Upper lobe of left lung (tissue), 6 donors: ENCODE measurements around the gene CAMK4. TPM values are rescaled to one million over a fixed set of nuclear protein-coding genes. Genes with fewer than 3 reads are reported as not detected.

Source experiments
- ATAC-seq, 2 donors: fragments of 200-7000 bp; cut with Tn5 transposase; one replicate each; pipeline ENCODE4 v1.9.1; 2022; ENCODE audit warnings: mild to moderate bottlenecking in 2 of 2, moderate library complexity in 2 of 2; ENCODE audit not compliant: low FRiP score in 2 of 2
- DNase-seq, 2 donors: peaks; one replicate each; pipeline ENCODE4 v3.0.0-alpha.2; 2019 to 2020
- H3K27ac ChIP-seq, 4 donors: fragments of 200-600 bp; sonication (generic); one replicate each; pipeline ENCODE4 v1.5.1; 2016 to 2019
- H3K27me3 ChIP-seq, 4 donors: fragments of 200-600 bp; sonication (generic); one replicate each; pipeline ENCODE4 v1.5.1; 2017 to 2019
- H3K36me3 ChIP-seq, 4 donors: fragments of 200-600 bp; sonication (generic); one replicate each; pipeline ENCODE4 v1.5.1; 2016 to 2019
- H3K4me1 ChIP-seq, 4 donors: fragments of 200-600 bp; sonication (generic); one replicate each; pipeline ENCODE4 v1.5.1; 2018 to 2019
- H3K4me3 ChIP-seq, 4 donors: fragments of 200-600 bp; sonication (generic); one replicate each; pipeline ENCODE4 v1.5.1; 2017 to 2019; ENCODE audit warnings: mild to moderate bottlenecking in 2 of 4, moderate library complexity in 1 of 4
- H3K9me3 ChIP-seq, 4 donors: fragments of 200-600 bp; sonication (generic); one replicate each; pipeline ENCODE4 v1.5.1; 2018 to 2019
- EP300 ChIP-seq, 4 donors: sonication (generic); formaldehyde crosslinking; IDR thresholded peaks; one replicate each; pipeline ENCODE4 v1.5.1; 2017; ENCODE audit warnings: antibody characterized with exemption in 4 of 4, control low read depth in 2 of 4
- POLR2A ChIP-seq, 4 donors: fragments of 450-650 bp; IDR thresholded peaks; one replicate each; pipeline ENCODE4 v1.5.1; 2016 to 2017; ENCODE audit warnings: antibody characterized with exemption in 4 of 4, mild to moderate bottlenecking in 2 of 4
- POLR2AphosphoS5 ChIP-seq, 2 donors: sonication (generic); formaldehyde crosslinking; IDR thresholded peaks; one replicate each; pipeline ENCODE4 v1.5.1; 2017; ENCODE audit warnings: antibody characterized with exemption in 2 of 2
- WGBS, 2 donors: methylation state at CpG; one replicate each; pipeline ENCODE4 v1.1.5; 2017 to 2018; 5-methylcytosine and 5-hydroxymethylcytosine counted together
- total RNA-seq, 6 donors: library from RNA; depleted of rRNA in 4 of 6; stranded (reverse); fragments of >200 nt in 4 of 6; gene quantifications; one replicate each; pipeline versions ENCODE4 v1.1.0 to v1.2.1, GENCODE V29; 2016 to 2021
- TF ChIP-seq, protein P1 (sequence below), 6 experiments: fragments of 450-650 bp in 4 of 6; fragments of 200-600 bp in 2 of 6; sonication (generic) in 2 of 6; IDR thresholded peaks; one replicate each; pipeline ENCODE4 v1.5.1; 2016 to 2019; ENCODE audit warnings: antibody characterized with exemption in 6 of 6
- donor health status: DM: no; HTN: no; CAD: no; lungs with moderate emphysema.
- donor health status: DM: no; HTN: yes; CAD: no; lungs with severe emphysema.

Gene CAMK4
- total RNA-seq, 6 donors from 2014 or later, result 1.8 to 36.7 (median 2.2) TPM

- no peaks in the 10 kb centered on the region for H3K9me3 ChIP-seq
- no peak for DNase-seq
- H3K36me3 ChIP-seq, result no peaks in the 10 kb centered on the region
- no peak overlapping the region for H3K4me3 ChIP-seq
- TF ChIP-seq POLR2AphosphoS5 (IDR thresholded peaks at IDR 0.05) (no peak), EP300 (IDR thresholded peaks at IDR 0.05) (no peak), POLR2A (IDR thresholded peaks at IDR 0.05) (no peak)
- TF ChIP-seq, protein P1, sequence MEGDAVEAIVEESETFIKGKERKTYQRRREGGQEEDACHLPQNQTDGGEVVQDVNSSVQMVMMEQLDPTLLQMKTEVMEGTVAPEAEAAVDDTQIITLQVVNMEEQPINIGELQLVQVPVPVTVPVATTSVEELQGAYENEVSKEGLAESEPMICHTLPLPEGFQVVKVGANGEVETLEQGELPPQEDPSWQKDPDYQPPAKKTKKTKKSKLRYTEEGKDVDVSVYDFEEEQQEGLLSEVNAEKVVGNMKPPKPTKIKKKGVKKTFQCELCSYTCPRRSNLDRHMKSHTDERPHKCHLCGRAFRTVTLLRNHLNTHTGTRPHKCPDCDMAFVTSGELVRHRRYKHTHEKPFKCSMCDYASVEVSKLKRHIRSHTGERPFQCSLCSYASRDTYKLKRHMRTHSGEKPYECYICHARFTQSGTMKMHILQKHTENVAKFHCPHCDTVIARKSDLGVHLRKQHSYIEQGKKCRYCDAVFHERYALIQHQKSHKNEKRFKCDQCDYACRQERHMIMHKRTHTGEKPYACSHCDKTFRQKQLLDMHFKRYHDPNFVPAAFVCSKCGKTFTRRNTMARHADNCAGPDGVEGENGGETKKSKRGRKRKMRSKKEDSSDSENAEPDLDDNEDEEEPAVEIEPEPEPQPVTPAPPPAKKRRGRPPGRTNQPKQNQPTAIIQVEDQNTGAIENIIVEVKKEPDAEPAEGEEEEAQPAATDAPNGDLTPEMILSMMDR (IDR thresholded peaks at IDR 0.05), result no peak
- WGBS, 2 donors, result 18 to 22% methylated on average over 2 of the region's 2 CpGs
- no peak overlapping the region for H3K27ac ChIP-seq
- no peak for ATAC-seq
- H3K27me3 ChIP-seq, result no peaks in the 10 kb centered on the region
- H3K4me1 ChIP-seq, result no peaks in the 10 kb centered on the region
Observed at GRCh38 chr5:111337688-111338087, 113.5 kb downstream of the CAMK4 start.

- no peak for TF ChIP-seq POLR2A (IDR thresholded peaks at IDR 0.05)
- TF ChIP-seq POLR2AphosphoS5 (IDR thresholded peaks at IDR 0.05), result no peak
- TF ChIP-seq, protein P1 (IDR thresholded peaks at IDR 0.05), result no peak
- no peak for TF ChIP-seq EP300 (IDR thresholded peaks at IDR 0.05)
- ATAC-seq, result no peak
- 44 to 56% methylated on average over 8 of the region's 8 CpGs for WGBS, 2 donors
- H3K36me3 ChIP-seq, result no peaks in the 10 kb centered on the region
- no peak overlapping the region for H3K4me3 ChIP-seq
- DNase-seq, result no peak
- no peaks in the 10 kb centered on the region for H3K4me1 ChIP-seq
- H3K9me3 ChIP-seq, result no peaks in the 10 kb centered on the region
- H3K27me3 ChIP-seq, result no peaks in the 10 kb centered on the region
- no peak overlapping the region for H3K27ac ChIP-seq
Observed at GRCh38 chr5:111345731-111346130, 121.5 kb downstream of the CAMK4 start.

- DNase-seq, result no peak
- H3K27ac ChIP-seq, result no peak overlapping the region
- no peak for ATAC-seq
- no peak overlapping the region for H3K4me3 ChIP-seq
- H3K27me3 ChIP-seq, result no peaks in the 10 kb centered on the region
- no peaks in the 10 kb centered on the region for H3K9me3 ChIP-seq
- H3K36me3 ChIP-seq, result no peaks in the 10 kb centered on the region
- no peaks in the 10 kb centered on the region for H3K4me1 ChIP-seq
- TF ChIP-seq POLR2AphosphoS5 (IDR thresholded peaks at IDR 0.05), result no peak
- TF ChIP-seq, protein P1 (IDR thresholded peaks at IDR 0.05), result no peak
- no peak for TF ChIP-seq EP300 (IDR thresholded peaks at IDR 0.05)
- no peak for TF ChIP-seq POLR2A (IDR thresholded peaks at IDR 0.05)
Observed at GRCh38 chr5:111347021-111347420, 122.8 kb downstream of the CAMK4 start.

DNA sequence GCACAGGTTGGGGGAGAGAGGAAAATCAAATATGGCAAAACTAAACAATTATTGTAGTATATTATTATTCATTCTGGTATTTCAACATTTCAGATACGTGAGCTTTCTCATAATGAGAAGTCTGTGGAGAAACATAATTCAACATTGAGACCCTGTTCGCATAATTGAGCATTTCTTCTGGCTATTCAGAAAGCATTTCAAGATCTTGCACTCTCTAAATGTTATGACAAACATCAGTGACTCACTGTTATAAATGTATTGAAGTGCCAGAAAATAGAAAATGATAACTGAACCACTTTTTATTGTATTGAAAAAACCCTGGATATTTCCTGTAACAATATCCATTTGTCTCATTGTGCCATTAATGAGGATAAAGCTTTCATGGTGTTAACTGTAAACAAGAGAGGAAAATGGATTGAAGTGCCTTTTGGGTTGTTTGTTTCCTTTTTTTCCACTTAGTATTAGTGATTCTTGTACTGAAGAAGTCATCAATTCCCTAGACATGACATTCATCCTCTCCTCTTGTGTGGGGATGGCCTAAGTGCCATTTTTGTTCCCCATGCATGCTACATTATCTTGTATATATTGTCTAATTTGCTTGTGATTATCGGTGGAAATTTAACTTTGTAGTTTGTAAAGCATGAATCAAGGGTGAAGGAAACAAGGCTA lies 124.6 kb downstream of the CAMK4 start:
- H3K4me1 ChIP-seq, result no peaks in the 10 kb centered on the region
- TF ChIP-seq, protein P1 (IDR thresholded peaks at IDR 0.05), result no peak
- TF ChIP-seq EP300 (IDR thresholded peaks at IDR 0.05) (no peak), POLR2AphosphoS5 (IDR thresholded peaks at IDR 0.05) (no peak), POLR2A (IDR thresholded peaks at IDR 0.05) (no peak)
- no peaks in the 10 kb centered on the region for H3K36me3 ChIP-seq
- H3K4me3 ChIP-seq, result no peak overlapping the region
- 76 to 83% methylated on average over 3 of the region's 3 CpGs for WGBS, 2 donors
- DNase-seq (no peak), ATAC-seq (no peak)
- no peak overlapping the region for H3K27ac ChIP-seq
- H3K9me3 ChIP-seq, result no peaks in the 10 kb centered on the region
- no peaks in the 10 kb centered on the region for H3K27me3 ChIP-seq

GRCh38 chr5:111349429-111349828 lies 125.2 kb downstream of the CAMK4 start:
- no peaks in the 10 kb centered on the region for H3K9me3 ChIP-seq
- no peaks in the 10 kb centered on the region for H3K27me3 ChIP-seq
- no peak for DNase-seq
- no peak for TF ChIP-seq POLR2AphosphoS5 (IDR thresholded peaks at IDR 0.05)
- TF ChIP-seq POLR2A (IDR thresholded peaks at IDR 0.05), result no peak
- no peak for TF ChIP-seq EP300 (IDR thresholded peaks at IDR 0.05)
- TF ChIP-seq, protein P1 (IDR thresholded peaks at IDR 0.05), result no peak
- H3K4me1 ChIP-seq, result no peaks in the 10 kb centered on the region
- no peak overlapping the region for H3K27ac ChIP-seq
- H3K36me3 ChIP-seq, result no peaks in the 10 kb centered on the region
- WGBS, 2 donors, result 69 to 96% methylated on average over 1 of the region's 1 CpG
- no peak overlapping the region for H3K4me3 ChIP-seq
- no peak for ATAC-seq
